Gastrocnemius medialis (tissue), 4 donors: ENCODE data around the gene AMBRA1. TPM values are rescaled to one million over a fixed set of nuclear protein-coding genes. Genes with fewer than 3 reads are reported as not detected.

Experiments used
- ATAC-seq, 2 donors: fragments of 150-250 bp; one replicate each; pipeline ENCODE4 v1.9.1; 2016
- DNase-seq, 2 donors: peaks; one replicate each; pipeline ENCODE4 v3.0.0-alpha.2; 2019
- H3K27ac ChIP-seq, 4 donors: fragments of 200-600 bp; sonication (generic); 1 replicate in 1 of 4; 2 replicates in 3 of 4; pipeline ENCODE4 v1.5.1; 2016 to 2018; ENCODE audit warnings: mild to moderate bottlenecking in 2 of 4, moderate library complexity in 1 of 4
- H3K27me3 ChIP-seq, 3 donors: fragments of 200-600 bp; sonication (generic) in 2 of 3; 1 replicate in 1 of 3; 2 replicates in 2 of 3; pipeline versions ENCODE4 v1.5.1 to v1.6.0; 2016 to 2019; ENCODE audit warnings: mild to moderate bottlenecking in 1 of 3, moderate library complexity in 1 of 3
- H3K36me3 ChIP-seq, 2 donors: fragments of 200-600 bp; sonication (generic) in 1 of 2; one replicate each; pipeline ENCODE4 v1.5.1; 2017 to 2018
- H3K4me1 ChIP-seq, 2 donors: fragments of 200-600 bp; sonication (generic) in 1 of 2; one replicate each; pipeline ENCODE4 v1.5.1; 2016 to 2017; ENCODE audit warnings: mild to moderate bottlenecking in 2 of 2
- H3K4me3 ChIP-seq, 4 donors: fragments of 200-600 bp; sonication (generic) in 3 of 4; 1 replicate in 1 of 4; 2 replicates in 3 of 4; pipeline ENCODE4 v1.5.1; 2016 to 2019; ENCODE audit warnings: mild to moderate bottlenecking in 2 of 4
- H3K9me3 ChIP-seq, 3 donors: fragments of 200-600 bp; sonication (generic) in 2 of 3; 1 replicate in 1 of 3; 2 replicates in 2 of 3; pipeline ENCODE4 v1.5.1; 2016 to 2019
- POLR2A ChIP-seq, 2 donors: fragments of 450-650 bp; IDR thresholded peaks; one replicate each; pipeline ENCODE4 v1.6.1; 2017; ENCODE audit warnings: antibody characterized with exemption in 2 of 2, mild to moderate bottlenecking in 2 of 2, moderate library complexity in 2 of 2
- in situ Hi-C, 4 donors: fragments of 200-750 bp; cut with MboI; loops; one replicate each; pipeline versions ENCODE4 v1.15.0 to v1.8.0; 2017; ENCODE audit warnings: low sequenced_read_pairs in 4 of 4
- intact Hi-C: fragments of 100-400 bp; cut with DNase I; formaldehyde crosslinking; loops from one replicate; pipeline ENCODE4 v1.15.1; 2023; ENCODE audit warnings: low total_unique reads
- total RNA-seq, 4 donors: library from RNA; depleted of rRNA; stranded (reverse); fragments of >200 nt; gene quantifications; one replicate each; pipeline versions ENCODE4 v1.1.0 to v1.2.3, GENCODE V29; 2016
- TF ChIP-seq, protein P1 (sequence below), 5 experiments: fragments of 450-650 bp in 3 of 5; fragments of 200-600 bp in 2 of 5; sonication (generic) in 2 of 5; IDR thresholded peaks in 4 of 5; conservative IDR thresholded peaks in 1 of 5; 1 replicate in 4 of 5; 2 replicates in 1 of 5; pipeline ENCODE4 v1.5.1; 2016 to 2019; ENCODE audit warnings: antibody characterized with exemption in 5 of 5, mild to moderate bottlenecking in 3 of 5, moderate library complexity in 3 of 5

The AMBRA1 gene
- total RNA-seq, 4 donors from 2014 or later: 17.3 to 24.3 (median 20.7) TPM

GRCh38 chr11:46564459-46564858 lies 29.4 kb downstream of the AMBRA1 start:
- no peak for TF ChIP-seq POLR2A (IDR thresholded peaks at IDR 0.05)
- TF ChIP-seq, protein P1, sequence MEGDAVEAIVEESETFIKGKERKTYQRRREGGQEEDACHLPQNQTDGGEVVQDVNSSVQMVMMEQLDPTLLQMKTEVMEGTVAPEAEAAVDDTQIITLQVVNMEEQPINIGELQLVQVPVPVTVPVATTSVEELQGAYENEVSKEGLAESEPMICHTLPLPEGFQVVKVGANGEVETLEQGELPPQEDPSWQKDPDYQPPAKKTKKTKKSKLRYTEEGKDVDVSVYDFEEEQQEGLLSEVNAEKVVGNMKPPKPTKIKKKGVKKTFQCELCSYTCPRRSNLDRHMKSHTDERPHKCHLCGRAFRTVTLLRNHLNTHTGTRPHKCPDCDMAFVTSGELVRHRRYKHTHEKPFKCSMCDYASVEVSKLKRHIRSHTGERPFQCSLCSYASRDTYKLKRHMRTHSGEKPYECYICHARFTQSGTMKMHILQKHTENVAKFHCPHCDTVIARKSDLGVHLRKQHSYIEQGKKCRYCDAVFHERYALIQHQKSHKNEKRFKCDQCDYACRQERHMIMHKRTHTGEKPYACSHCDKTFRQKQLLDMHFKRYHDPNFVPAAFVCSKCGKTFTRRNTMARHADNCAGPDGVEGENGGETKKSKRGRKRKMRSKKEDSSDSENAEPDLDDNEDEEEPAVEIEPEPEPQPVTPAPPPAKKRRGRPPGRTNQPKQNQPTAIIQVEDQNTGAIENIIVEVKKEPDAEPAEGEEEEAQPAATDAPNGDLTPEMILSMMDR (IDR thresholded peaks at IDR 0.05 in 4 of 5, conservative IDR thresholded peaks at IDR 0.05 in 1 of 5): no peak
- no peak overlapping the region for H3K27ac ChIP-seq
- no peak overlapping the region for H3K4me3 ChIP-seq
- intact Hi-C loops (no loop called here), in situ Hi-C loops (no loop called here)
- H3K36me3 ChIP-seq: no peaks in the 10 kb centered on the region
- no peaks in the 10 kb centered on the region for H3K27me3 ChIP-seq
- peaks cover 23 to 28% of the 10 kb centered on the region in 2 donors for H3K4me1 ChIP-seq
- H3K9me3 ChIP-seq: no peaks in the 10 kb centered on the region
- ATAC-seq (no peak), DNase-seq (no peak)

- no peak for ATAC-seq
- H3K4me3 ChIP-seq: no peak overlapping the region
- no peaks in the 10 kb centered on the region for H3K27me3 ChIP-seq
- in situ Hi-C loops (no loop called here), intact Hi-C loops (no loop called here)
- TF ChIP-seq, protein P1 (IDR thresholded peaks at IDR 0.05 in 4 of 5, conservative IDR thresholded peaks at IDR 0.05 in 1 of 5): no peak
- TF ChIP-seq POLR2A (IDR thresholded peaks at IDR 0.05): no peak
- no peaks in the 10 kb centered on the region for H3K36me3 ChIP-seq
- no peak overlapping the region for H3K27ac ChIP-seq
- peaks cover 23 to 24% of the 10 kb centered on the region in 2 donors for H3K4me1 ChIP-seq
- H3K9me3 ChIP-seq: no peaks in the 10 kb centered on the region
- no peak for DNase-seq
Observed at GRCh38 chr11:46562527-46562926, 31.3 kb downstream of the AMBRA1 start.

- intact Hi-C loops: no loop called here
- H3K36me3 ChIP-seq: no peaks in the 10 kb centered on the region
- DNase-seq (no peak), ATAC-seq (peak; percentile 66 to 84)
- H3K4me1 ChIP-seq: peaks cover 27 to 32% of the 10 kb centered on the region in 2 donors
- no peaks in the 10 kb centered on the region for H3K9me3 ChIP-seq
- H3K27me3 ChIP-seq: no peaks in the 10 kb centered on the region
- no peak for TF ChIP-seq POLR2A (IDR thresholded peaks at IDR 0.05)
- in situ Hi-C loops: no loop called here
- H3K4me3 ChIP-seq: peak overlapping the region; percentile 44 to 49 (median 48)
- H3K27ac ChIP-seq: peak overlapping the region; percentile 72 to 82 (median 77)
Observed at GRCh38 chr11:46560300-46560991, 33.4 kb downstream of the AMBRA1 start.

- intact Hi-C loops (loop anchor here (5.0 kb wide), 1 partner anchor 32 kb away; the partner anchor contains the start of gene AMBRA1), in situ Hi-C loops (no loop called here)
- Histone ChIP-seq H3K27ac (peak overlapping the region; percentile 72 to 82 (median 77)), H3K9me3 (no peaks in the 10 kb centered on the region), H3K36me3 (no peaks in the 10 kb centered on the region), H3K4me1 (peaks cover 33 to 38% of the 10 kb centered on the region in 2 donors), H3K4me3 (peak overlapping the region in 3 of 4 donors; percentile 48 to 49 (median 49)), H3K27me3 (no peaks in the 10 kb centered on the region)
- ATAC-seq (no peak), DNase-seq (no peak)
- TF ChIP-seq POLR2A (IDR thresholded peaks at IDR 0.05): no peak
- TF ChIP-seq, protein P1 (IDR thresholded peaks at IDR 0.05 in 4 of 5, conservative IDR thresholded peaks at IDR 0.05 in 1 of 5): no peak
Observed at GRCh38 chr11:46559815-46560214, 34.0 kb downstream of the AMBRA1 start.

DNA sequence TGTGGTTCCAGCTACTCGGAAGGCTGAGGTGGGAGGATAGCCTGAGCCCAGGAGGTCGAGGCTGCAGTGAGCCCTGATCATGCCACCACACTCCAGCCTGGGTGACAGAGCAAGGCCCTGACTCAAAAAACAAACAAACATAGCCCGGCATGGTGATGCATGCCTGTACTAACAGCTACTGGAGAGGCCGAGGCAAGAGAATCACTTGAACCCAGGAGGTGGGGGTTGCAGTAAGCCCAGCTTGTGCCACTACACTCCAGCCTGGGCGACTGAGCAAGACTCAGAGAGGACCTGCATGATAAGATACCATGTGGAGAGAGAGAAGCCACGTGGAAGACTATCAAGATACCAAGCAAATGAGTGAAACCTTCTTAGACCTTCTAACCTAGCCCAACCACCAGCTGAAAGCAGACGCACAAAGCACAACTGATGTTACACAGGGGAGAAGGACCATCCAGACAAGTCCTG lies 36.1 kb downstream of the AMBRA1 start:
- Histone ChIP-seq H3K4me3 (no peak overlapping the region), H3K27ac (no peak overlapping the region), H3K4me1 (peaks cover 53 to 59% of the 10 kb centered on the region in 2 donors), H3K36me3 (no peaks in the 10 kb centered on the region), H3K27me3 (no peaks in the 10 kb centered on the region), H3K9me3 (no peaks in the 10 kb centered on the region)
- TF ChIP-seq POLR2A (IDR thresholded peaks at IDR 0.05): no peak
- TF ChIP-seq, protein P1 (IDR thresholded peaks at IDR 0.05 in 4 of 5, conservative IDR thresholded peaks at IDR 0.05 in 1 of 5): no peak
- intact Hi-C loops (loop anchor here (5.0 kb wide), 1 partner anchor 35 kb away; the partner anchor contains the start of gene AMBRA1), in situ Hi-C loops (no loop called here)
- DNase-seq (no peak), ATAC-seq (no peak)
